Daoy (cell line): ENCODE results near the gene GAB2. TPM values are rescaled to one million over a fixed set of nuclear protein-coding genes. Genes with fewer than 3 reads are reported as not detected.

Experiments used
- DNase-seq: peaks from one replicate; pipeline ENCODE4 v3.0.0-alpha.2; 2015; ENCODE audit warnings: low read depth
- total RNA-seq: library from RNA; depleted of rRNA; stranded (reverse); fragments of >200 nt; shearing (Covaris generic); gene quantifications from 2 replicates; pipeline ENCODE4 v1.2.3, GENCODE V29; 2014

GAB2 gene
- total RNA-seq, 1 experiment from 2014 or later, result 1.9 TPM

DNA sequence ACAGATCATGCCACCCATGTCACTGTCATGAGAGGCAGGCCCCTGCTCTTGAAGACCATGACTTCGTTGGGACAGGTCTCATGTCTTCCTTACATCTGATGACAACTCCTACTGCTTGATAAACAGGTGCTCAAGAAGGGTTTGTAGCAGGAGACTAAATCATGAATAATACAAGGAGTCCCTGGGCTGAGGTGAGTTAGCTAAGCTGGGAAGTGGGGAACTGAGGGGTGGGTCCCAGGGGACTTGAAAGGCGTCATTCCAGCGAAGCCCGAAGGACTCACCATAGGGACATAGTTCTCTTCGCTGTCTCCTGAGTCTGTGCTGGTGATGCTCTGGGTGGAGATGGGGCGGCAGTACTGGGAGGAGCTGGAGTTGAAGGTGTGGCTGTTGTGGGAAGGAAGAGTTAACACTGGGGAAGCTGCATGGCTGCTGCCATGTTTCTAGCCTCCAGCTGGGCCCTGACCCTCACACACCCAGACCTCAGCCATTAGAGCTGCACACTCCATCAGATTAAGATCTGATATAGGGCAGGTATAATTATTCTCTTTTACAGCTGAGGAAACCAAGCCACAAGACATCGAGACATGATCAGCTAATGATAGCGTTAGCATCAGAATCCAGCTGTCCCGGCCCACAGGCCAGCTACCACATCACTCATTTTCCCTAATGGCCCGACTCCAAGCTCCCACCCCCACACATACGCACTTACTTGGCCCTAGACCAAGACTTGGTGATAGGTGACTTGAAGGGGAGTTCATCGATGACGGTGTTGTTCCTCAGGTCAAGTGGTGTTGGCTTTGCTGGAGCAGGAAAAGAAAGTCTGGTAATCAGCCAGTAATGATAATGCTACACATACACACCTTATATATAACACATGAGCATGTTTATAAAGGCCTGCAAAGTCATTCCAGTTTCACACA, 196.0 kb downstream of the GAB2 start:
- no peak for DNase-seq

DNA sequence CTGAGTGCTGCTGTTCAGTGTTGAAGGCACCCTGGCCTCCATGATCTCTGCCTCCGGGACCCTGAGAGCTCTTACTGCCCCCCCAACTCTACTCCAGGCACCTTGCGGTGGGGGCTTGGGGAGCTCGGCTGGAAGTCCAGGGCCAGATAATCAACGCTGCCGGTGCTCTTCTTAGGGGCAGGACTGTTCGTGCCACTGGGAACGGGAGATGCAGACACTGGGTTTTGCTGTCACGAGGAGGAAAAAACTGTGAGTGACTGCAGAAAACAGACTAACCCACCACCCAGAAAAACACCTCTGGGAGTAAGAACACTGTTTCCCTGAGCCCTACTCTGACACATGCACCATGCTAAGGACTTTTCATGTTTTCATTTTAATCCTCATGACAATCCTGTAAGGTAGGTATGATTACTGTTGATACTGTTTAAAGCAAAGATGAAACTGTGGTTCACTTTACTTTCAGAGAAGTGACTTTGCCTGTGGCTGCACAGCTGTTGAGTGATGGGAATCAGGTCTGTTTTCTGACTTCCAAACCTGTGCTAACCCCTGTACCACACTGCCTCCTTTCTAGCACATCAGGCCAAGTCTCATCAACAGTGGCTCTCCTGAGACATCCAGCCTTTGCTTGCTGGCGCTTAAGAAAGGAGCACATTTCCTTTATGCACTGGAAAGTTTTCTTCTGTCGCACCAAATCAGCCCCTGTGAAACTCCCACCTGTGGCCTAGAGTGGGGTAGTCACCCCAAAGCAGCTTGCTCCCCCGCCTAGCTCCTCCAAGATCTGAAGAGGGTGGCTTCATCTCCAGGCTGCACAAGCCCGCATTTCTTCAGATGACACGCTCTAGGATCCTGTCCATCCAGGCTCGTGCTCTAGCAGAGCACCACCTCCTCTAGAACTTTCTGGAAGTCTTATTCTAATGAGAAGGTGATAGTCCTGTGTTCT, 197.1 kb downstream of the GAB2 start:
- DNase-seq, result no peak

DNA sequence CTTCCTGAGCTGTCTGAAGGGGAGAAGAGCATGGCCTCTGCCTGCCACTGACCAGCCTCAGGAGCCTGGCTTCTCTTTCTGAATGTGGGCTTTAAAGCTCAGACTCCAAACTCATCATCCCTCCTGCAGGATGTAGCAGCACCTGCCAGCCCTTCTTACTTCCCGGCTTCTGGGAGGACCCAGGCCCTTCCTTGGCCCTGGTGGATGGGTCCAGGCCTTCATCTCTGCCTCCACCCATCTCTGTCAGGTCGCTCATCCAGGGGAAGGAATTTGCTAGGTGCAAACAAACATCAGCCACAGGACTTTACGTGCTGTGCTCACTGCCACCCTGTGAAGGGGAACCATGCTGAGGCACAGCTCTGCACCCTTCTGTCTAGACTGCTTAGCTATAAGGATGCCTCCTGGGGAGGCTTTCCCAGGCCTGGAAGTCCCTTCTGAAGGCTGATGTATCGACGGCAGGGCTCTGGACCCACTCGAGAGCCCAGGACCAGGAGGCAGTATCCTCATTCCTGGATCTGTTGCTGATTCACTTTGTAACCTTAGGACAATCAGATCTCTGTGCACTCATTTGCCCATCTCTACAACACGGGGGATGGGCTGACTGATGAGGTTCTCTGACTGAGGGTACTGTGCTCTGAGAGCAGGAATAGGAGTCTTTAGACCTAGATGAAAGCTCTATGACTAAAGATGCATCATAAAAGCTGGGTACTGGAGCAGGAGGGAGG, 198.0 kb downstream of the GAB2 start:
- no peak for DNase-seq

DNA sequence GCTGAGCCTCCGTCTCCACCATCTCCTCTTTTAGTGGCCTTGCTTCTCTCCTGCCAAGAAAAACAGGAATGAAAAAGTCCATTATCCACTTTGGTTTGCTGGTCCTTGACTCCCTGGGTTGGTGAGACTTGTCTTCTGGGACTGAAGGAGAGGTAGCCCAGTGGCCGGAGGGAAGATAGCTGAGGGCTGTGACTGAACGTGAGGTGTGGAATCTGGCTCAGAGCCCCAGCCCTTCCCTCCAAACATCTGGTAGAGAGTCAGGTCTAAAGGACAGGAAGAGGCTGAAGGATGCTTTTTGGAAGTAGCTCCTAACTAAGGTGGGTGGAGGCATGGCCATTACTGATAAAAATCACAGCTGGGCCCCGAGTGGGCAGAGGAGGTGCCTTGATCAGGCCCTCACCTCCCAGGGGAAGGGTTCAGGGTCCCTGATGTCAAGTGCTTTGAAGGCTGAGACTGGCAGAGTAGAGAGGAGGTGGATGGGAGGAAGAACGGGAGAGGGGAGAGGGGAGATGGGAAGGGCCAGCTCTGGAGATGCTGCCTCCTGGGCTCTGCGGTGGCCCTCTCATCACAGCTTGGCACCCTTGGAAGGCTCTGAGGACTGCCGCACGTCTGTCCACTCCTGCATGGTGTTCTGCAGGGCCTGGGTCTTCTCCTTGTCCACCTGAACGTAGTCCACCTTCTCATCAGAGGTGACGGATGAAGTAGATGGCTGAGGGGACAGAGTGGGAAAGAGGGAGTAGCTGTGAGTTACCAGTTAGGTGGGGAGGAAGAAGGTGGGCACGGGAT, 198.7 kb downstream of the GAB2 start:
- DNase-seq, result no peak

DNA sequence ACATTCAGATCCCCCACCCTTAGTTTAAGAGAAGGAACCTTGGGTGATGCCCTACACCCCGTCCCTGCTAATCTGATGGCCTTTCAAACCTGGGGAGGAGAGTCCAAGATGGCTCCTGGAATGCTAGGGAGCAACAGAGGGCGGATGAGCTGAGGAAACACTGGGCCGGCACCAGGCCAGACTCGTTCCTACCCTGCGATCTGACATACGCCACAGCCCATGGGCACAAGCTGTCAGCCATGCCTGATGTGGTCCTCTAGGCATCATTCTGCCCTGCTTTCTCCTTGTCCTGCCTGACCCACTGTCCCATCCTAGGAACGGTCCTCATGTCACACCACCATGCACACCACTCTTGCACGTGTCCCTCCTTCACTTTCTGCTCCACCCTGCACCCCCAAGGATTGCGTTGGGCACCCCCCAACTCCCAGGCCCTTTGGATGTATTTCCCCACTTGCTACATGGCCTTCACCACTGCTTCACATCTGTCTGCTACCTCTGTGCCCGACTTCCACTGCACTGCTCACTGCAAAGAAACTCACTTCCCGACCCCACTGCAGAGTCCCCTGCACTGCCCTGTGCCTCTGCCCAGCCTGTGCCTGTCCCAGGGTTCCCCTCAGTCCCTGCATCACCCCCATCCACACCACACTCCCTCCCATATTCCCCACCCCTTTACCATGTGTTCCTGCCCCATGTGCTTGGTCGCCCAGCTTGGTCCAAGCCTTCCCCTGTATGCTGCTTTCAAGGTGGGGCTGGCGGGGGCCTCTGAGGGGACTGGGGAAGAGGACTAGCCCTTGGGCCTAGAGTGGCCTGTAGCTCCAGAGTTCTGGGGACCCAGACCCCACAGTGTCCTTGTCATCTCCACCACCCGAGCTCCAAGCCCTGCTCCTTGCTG, 199.7 kb downstream of the GAB2 start:
- DNase-seq, result no peak

DNA sequence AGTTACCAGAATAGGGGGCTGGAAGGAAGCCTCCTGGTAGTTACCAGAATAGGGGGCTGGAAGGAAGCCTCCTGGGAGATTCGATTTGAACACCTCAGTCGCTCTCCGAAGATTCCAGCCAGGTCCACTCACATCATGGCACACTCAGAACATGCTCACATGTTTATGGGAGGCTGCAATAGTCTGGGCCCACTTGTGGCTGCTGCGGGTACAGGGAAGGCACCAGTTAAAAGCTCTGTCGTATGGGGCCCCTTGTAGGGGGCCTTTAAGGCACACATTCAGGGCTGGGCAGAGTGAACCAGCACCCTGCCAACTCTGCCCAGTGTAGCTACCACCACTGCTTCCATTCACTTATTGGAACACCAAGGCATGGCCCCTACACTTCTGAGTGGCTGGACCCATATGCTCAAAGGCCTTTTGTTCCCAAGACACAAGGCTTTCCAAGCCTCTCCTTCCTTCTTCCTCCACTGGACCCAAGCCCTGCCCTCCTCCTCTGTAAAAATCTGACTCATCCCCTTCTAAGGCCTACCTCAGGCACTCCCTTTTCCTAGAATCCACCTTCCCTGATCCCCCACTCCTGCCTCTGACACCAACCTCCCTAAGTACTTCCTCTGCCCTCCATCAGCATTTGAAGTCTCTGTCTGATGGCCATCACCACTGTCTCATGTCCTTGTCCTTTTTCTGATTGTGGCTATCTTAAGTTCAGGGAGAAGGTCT, 200.9 kb downstream of the GAB2 start:
- no peak for DNase-seq

DNA sequence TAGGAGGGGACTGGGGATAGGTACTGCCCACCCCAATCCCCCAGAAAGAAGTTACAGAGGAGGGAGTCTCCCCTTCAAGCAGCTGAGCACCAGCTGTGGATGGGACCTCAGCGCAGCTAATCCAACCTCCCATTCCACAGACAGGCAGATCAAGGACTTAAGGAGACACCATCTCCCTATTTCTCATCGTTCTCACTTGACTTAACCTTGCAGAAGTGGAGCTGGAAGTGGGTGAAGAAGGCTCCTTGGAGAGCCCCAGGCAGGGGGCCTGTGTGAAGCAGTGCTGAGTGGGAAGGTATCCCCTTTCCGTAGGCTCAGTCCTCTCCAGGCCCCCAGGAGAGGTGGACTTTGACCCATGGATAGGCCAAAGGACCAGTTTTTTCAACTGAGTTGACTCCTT, 201.6 kb downstream of the GAB2 start:
- no peak for DNase-seq

DNA sequence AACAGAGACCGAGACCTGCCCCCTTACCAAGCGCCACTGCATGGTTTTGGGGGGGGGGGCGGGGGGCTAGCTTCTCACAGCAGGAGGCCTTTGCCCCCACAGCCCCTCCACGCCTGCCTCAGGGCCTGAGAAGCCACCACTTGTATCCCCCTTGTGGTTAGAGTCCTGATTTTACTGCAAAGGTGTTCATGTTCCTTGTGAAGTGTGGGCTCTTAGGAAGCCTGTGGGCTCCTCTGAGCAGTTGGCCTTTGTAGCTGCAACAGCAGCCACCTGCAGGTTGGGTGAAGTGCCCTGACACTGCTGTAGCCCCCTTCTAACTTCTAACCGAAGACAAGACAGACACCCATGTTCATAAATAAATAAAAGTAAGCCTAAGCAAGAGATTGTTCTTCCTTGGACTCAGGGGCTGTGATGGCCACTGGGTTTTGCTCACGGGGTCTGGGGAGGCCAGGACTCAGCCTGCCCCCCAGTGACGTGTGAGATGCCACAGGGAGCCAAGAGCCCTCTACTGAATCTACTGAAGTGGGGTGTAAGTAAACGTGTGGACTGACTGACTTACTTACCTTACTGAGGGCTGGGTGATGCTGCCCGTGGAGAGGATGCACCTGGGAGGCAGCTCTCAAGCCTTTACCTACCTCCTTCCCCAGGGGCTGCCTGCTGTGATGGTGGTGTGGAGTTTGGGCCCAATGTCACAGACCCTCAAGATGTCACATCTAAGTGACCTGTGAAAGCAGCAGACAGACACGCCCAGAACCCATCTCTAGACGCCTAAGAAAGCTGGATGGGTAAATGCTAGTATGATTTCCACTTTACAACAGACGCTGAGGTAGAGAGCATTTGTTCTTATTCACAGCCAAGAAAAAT, 203.1 kb downstream of the GAB2 start:
- DNase-seq, result no peak

DNA sequence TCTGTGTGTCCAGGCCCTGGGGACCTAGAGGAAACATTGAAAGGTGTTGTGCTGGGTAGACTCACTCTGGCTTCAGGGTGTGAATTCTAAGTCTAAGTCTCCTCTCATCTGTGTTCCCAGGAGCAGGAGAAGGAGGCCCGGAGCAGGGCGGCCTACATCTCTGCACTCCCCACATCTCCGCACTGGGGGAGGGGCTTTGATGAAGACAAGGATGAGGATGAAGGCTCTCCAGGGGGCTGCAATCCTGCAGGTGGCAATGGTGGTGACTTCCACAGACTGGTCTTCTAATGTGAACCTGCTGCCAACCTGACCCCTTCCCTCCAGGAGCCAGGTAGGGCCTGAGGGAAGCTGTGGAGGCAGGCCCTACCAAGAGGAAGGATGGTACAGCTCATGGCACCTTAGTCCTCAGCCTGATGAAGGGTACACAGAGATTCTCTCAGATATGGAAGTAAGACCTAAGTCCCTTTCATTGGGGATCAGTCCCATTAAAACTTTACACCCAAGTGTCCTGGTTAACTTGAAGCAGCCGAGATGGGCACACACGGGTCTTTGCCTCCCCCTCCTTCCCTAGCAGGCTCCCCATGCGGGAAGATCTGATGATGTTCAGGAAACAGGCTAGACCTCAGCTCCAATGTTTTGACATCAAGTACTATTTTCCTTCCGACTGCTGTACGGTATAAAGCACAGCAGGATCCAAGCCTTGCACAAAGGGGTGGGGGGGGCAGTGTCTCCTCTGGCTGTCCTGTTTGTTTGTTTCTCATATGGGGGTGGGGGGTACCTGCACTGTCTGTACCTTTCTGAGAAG, 203.9 kb downstream of the GAB2 start:
- DNase-seq, result no peak

DNA sequence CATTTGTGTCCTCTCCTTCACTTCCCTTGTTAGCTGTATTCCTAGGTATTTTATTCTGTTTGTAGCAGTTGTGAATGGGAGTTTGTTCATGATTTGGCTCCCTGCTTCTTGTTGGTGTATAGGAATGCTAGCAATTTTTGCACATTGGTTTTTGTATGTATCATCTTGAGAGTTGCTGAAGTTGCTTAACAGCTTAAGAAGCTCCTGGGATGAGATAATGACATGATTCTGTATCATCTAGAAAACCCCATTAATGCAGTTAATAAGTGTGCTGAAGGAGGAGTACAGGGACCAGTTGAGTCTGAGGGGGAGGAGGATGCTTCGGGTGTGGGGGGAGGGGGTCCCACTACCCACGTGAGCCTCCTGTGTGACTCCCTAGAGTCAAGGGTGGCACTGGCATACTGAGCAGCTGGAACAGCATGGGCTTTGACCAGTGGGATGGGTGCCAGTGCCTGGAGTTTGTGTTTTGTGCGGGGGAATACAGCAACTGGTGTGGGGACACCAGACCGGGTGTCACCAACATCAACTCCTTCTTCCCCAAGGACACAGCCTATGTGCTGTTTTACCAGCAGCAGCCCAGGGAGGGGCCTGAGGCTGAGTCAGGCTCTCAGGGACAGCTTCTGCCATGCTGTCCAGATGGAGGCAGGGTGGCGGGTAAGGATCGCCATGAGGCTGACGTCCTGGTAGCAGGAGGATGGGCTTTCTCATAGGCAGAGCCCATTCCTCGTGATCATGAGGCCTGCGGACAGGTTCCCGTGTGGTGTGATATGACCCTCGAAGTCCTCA, 204.8 kb downstream of the GAB2 start:
- no peak for DNase-seq

DNA sequence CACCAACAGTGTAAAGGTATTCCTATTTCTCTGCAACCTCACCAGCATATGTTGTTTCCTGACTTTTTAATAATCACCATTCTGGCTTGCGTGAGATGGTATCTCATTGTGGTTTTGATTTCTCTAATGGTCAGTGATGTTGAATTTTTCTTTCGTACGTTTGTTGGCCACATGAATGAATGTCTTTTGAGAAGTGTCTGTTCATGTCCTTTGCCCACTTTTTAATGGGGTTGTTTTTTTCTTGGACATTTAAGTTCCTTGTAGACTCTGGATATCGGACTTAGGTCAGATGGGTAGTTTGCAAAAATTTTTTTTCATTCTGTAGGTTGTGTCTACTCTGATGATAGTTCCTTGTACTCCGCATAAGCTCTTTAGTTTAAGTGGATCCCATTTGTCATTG, 206.1 kb downstream of the GAB2 start:
- no peak for DNase-seq

DNA sequence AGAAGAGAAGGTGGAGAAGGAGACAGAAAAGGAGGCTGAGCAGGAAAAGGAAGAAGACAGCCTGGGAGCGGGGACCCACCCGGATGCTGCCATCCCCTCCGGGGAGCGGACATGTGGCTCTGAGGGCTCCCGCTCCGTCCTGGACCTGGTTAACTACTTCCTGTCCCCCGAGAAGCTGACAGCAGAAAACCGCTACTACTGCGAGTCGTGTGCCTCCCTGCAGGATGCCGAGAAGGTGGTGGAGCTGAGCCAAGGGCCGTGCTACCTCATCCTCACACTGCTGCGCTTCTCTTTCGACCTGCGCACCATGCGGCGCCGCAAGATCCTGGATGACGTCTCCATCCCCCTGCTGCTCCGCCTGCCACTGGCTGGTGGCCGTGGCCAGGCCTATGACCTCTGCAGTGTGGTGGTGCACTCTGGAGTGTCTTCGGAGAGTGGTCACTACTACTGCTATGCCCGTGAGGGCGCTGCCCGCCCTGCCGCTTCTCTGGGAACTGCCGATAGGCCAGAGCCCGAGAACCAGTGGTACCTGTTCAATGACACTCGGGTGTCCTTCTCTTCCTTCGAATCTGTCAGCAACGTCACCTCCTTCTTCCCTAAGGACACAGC, 207.5 kb downstream of the GAB2 start:
- no peak for DNase-seq

DNA sequence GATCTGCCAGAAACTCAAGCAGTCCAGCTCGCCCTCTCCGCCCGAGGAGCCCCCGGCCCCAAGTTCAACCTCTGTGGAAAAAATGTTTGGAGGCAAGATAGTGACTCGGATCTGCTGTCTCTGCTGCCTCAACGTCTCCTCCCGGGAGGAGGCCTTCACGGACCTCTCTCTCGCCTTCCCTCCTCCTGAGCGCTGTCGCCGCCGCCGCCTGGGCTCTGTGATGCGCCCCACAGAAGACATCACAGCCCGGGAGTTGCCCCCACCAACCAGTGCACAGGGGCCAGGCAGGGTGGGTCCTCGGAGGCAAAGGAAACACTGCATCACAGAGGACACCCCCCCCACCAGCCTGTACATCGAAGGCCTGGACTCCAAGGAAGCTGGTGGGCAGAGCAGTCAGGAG, 208.1 kb downstream of the GAB2 start:
- DNase-seq, result no peak

DNA sequence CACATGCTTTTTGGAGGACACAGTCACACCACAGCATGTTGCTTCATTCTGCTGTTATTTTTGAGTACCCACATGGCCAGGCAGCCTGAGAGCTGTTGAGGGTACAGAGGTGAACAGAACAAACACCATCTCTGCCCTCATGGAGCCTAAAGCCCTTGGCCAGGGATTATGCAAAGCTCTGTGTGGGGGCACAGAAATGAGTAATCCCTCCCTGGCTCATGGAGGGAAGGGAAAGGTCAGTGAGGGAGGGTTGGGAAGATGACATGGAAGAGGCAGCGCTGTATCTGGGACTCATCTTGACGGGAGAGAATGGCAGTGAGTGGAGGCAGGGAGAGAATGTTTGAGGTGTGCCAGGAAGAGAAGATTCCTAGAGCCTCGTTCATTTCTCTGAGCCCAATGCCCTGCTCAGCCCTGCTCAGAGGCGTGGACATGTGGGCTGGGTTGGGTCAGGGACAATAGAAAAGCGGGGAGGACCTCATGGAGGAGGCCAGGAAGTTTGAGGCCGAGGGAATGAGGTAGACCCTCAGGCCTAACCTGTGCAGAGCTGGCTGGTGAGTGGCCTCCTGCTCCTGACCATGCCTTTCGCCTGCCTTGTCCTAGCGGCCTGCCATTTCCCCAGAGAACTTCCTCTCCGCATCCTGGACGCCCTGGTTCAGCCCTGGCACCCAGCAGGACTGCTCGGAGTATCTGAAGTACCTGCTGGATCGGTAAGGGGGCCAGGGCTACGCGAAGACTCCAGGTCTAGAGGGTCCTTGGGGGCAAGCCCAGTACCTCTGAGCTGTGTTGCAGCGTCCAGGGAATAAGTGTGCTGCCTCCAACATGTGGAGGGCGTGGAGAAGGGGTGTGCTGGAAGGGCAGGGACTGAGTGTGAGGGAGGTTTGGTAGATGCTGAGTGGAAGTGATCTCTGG, 209.1 kb downstream of the GAB2 start:
- no peak for DNase-seq

DNA sequence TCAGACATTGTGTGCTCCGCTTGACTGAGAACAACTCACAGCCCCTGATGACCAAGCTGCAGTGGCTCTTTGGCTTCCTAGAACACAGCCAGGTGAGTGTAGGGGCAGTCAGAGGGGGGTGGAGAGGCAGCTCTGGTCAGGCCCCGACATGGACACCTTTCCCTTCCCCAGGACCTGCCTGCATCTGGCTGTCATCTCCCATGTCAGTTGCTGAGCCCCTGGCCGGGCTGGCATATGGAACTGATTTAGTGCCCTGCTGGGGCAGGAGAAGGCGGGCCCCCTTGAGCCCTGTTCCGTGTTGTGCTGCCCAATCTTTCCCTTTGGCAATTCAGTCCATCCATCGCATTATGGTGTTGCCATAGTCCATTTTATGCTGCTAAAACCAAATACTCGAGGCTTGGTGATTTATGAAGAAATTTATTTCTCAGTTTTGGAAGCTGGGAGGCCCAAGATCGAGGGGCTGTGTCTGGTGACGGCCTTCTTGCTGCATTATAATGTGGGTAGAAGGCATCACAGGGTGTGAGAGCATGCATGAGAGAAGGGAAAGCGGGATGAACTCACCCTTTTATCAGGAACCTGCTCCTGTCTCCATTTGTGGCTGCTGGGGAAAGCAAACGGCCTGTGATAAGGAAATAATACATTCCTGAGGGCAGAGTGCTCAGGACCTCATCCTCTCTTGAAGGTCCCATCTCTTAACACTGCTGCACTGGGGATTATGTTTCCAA, 209.9 kb downstream of the GAB2 start:
- DNase-seq, result no peak
